ENCODE measurements around the gene MSI2. TPM values are rescaled to one million over a fixed set of nuclear protein-coding genes. Genes with fewer than 3 reads are reported as not detected.

Gene MSI2
- polyA plus RNA-seq, 1 of the 3 experiments (the other 2 are of a cell fraction): 24.1 TPM

- TF ChIP-seq RXRA (IDR thresholded peaks at IDR 0.05; ENCODE audit: borderline replicate concordance, low read depth) (no peak), TEAD4 (IDR thresholded peaks at IDR 0.05; ENCODE audit: borderline replicate concordance, insufficient read depth) (no peak), RAD21 (IDR thresholded peaks at IDR 0.05; ENCODE audit: low read length) (peak; percentile 46), MXI1 (IDR thresholded peaks at IDR 0.05; ENCODE audit: low read depth, low read length) (peak; percentile 79), CTCF (IDR thresholded peaks at IDR 0.05) (no peak), EP300 (IDR thresholded peaks at IDR 0.05; ENCODE audit: borderline replicate concordance in 1 of 2, low read depth in 1 of 2, low read length in 1 of 2) (peak in 1 of 2 experiments; percentile 17; a peak in 2 of 4 replicates), FOXJ3 (CRISPR knock-in tag; IDR thresholded peaks at IDR 0.05) (no peak), USF2 (IDR thresholded peaks at IDR 0.05; ENCODE audit: borderline replicate concordance, low read depth, low read length) (no peak), USF1 (IDR thresholded peaks at IDR 0.05; ENCODE audit: borderline replicate concordance, low read depth) (no peak), SMC3 (IDR thresholded peaks at IDR 0.05; ENCODE audit: low read depth, low read length) (no peak), YY1 (IDR thresholded peaks at IDR 0.05; ENCODE audit: low read depth) (no peak), PBX3 (IDR thresholded peaks at IDR 0.05) (no peak), SIN3A (IDR thresholded peaks at IDR 0.05; ENCODE audit: borderline replicate concordance, low read depth, low read length) (no peak), JUND (IDR thresholded peaks at IDR 0.05) (no peak), RCOR1 (IDR thresholded peaks at IDR 0.05; ENCODE audit: low read length) (no peak; the same call in 1 of the 2 replicates)
Measured at GRCh38 chr17:57349541-57350247, 93.4 kb downstream of the MSI2 start (continued).

GRCh38 chr17:57350266-57350665 is 93.9 kb downstream of the MSI2 start:
- Histone ChIP-seq H3K4me1 (ENCODE audit: control insufficient read depth in 1 of 2, insufficient read depth in 2 of 2, low read depth in 1 of 2, low read length in 1 of 2) (peaks cover 0 to 38% of the 10 kb centered on the region in 2 experiments; a peak in 2 of 4 replicates), H3K9ac (no peak overlapping the region), H3K4me3 (ENCODE audit: low read depth in 2 of 2, low read length in 1 of 2) (no peak overlapping the region), H3K36me3 (replicated peaks in 1 of 2; ENCODE audit: control insufficient read depth in 1 of 2, insufficient read depth in 2 of 2, low read length in 1 of 2) (peaks cover 0 to 17% of the 10 kb centered on the region in 2 experiments), H3K27ac (ENCODE audit: low read depth in 2 of 2, low read length in 1 of 2) (peak overlapping the region in 1 of 2 experiments; percentile 90; a peak in 2 of 4 replicates), H4K20me1 (ENCODE audit: insufficient read depth) (no peaks in the 10 kb centered on the region), H3K4me2 (no peak overlapping the region), H3F3A (replicated peaks; ENCODE audit: insufficient read depth) (peaks cover 8% of the 10 kb centered on the region), H2AFZ (ENCODE audit: low read depth) (no peak overlapping the region), H3K9me2 (no peaks in the 10 kb centered on the region), H3K9me3 (no peaks in the 10 kb centered on the region), H3K79me2 (ENCODE audit: insufficient read depth) (no peaks in the 10 kb centered on the region), H3K27me3 (ENCODE audit: insufficient read depth) (no peaks in the 10 kb centered on the region)
- CTCF ChIA-PET: interaction anchor here (1.0 to 1.9 kb wide), 6 partner anchors 10 to 433 kb away, joined by 3 to 11 read pairs (median 4); no protein-coding TSS in a partner anchor
- 94% methylated on average over 6 of the region's 6 CpGs for WGBS (ENCODE audit: low lambda C conversion rate)
- POLR2A ChIA-PET: interaction anchor here (1.0 to 1.2 kb wide), 2 partner anchors 17 to 71 kb away, joined by 3 read pairs; no protein-coding TSS in a partner anchor
- no peak for DNase-seq
- TF ChIP-seq CHD2 (IDR thresholded peaks at IDR 0.05; ENCODE audit: low read length, partially characterized antibody) (no peak), GABPA (IDR thresholded peaks at IDR 0.05; ENCODE audit: low read depth) (no peak), USF1 (IDR thresholded peaks at IDR 0.05; ENCODE audit: borderline replicate concordance, low read depth) (no peak), RCOR1 (IDR thresholded peaks at IDR 0.05; ENCODE audit: low read length) (no peak), REST (IDR thresholded peaks at IDR 0.05; ENCODE audit: low read depth, low read length) (no peak)
